Calu3 (cell line): Measurements from ENCODE around the gene EPHA10. TPM values are rescaled to one million over a fixed set of nuclear protein-coding genes. Genes with fewer than 3 reads are reported as not detected.
A peak's percentile ranks its signal among the peaks of the same experiment; 100 is the strongest.
"Not testable (repeated sequence)": the region's sequence is repeated elsewhere in the genome, so short reads cannot be mapped to it uniquely, and the experiment has no call there.

Experiments
- BruUV-seq: library from RNA; stranded (reverse); fragments of 400-500 nt; replicated peaks from 2 replicates; lab custom pipeline; 2021; lab: Mats Ljungman, UMichigan
- CTCF ChIA-PET: fragments of 300-600 bp; sonication (Branson Sonifier 250); formaldehyde crosslinking; loops from one replicate; lab custom pipeline; 2022; ENCODE audit warnings: antibody characterized with exemption; lab: Charles Lee
- DNase-seq: peaks from one replicate; pipeline ENCODE4 v3.0.0; 2022
- H3K27ac Mint-ChIP-seq: one replicate; pipeline ENCODE4 v1.8.0; 2022; ENCODE audit warnings: mixed read lengths; ENCODE audit not compliant: unreplicated experiment
- H3K27me3 Mint-ChIP-seq: one replicate; pipeline ENCODE4 v1.8.0; 2022; ENCODE audit warnings: mixed read lengths; ENCODE audit not compliant: unreplicated experiment
- H3K36me3 Mint-ChIP-seq: one replicate; pipeline ENCODE4 v1.8.0; 2022; ENCODE audit warnings: mild to moderate bottlenecking, moderate library complexity, mixed read lengths; ENCODE audit not compliant: insufficient read depth, unreplicated experiment
- H3K4me1 Mint-ChIP-seq: one replicate; pipeline ENCODE4 v1.8.0; 2022; ENCODE audit warnings: mild to moderate bottlenecking, low read depth, mixed read lengths; ENCODE audit not compliant: unreplicated experiment
- H3K4me3 Mint-ChIP-seq: one replicate; pipeline ENCODE4 v1.8.0; 2022; ENCODE audit warnings: mild to moderate bottlenecking, low read depth, moderate library complexity, mixed read lengths; ENCODE audit not compliant: unreplicated experiment
- H3K9me3 Mint-ChIP-seq: one replicate; pipeline ENCODE4 v1.8.0; 2022; ENCODE audit warnings: low read depth, mixed read lengths; ENCODE audit not compliant: unreplicated experiment
- intact Hi-C: fragments of 100-400 bp; cut with micrococcal nuclease; formaldehyde crosslinking; loops from one replicate; pipeline ENCODE4 v1.10.0; 2022; ENCODE audit not compliant: unreplicated experiment
- total RNA-seq: library from RNA; stranded (reverse); gene quantifications from 2 replicates; pipeline ENCODE4 v1.2.3, GENCODE V29; 2022
- TF ChIP-seq, protein P1 (sequence below): fragments of 200-600 bp; IDR thresholded peaks from one replicate; pipeline ENCODE4 v1.8.0; 2022; ENCODE audit warnings: antibody characterized with exemption; ENCODE audit not compliant: unreplicated experiment

Gene EPHA10
- total RNA-seq, 1 experiment from 2014 or later: 7.8 TPM

DNA sequence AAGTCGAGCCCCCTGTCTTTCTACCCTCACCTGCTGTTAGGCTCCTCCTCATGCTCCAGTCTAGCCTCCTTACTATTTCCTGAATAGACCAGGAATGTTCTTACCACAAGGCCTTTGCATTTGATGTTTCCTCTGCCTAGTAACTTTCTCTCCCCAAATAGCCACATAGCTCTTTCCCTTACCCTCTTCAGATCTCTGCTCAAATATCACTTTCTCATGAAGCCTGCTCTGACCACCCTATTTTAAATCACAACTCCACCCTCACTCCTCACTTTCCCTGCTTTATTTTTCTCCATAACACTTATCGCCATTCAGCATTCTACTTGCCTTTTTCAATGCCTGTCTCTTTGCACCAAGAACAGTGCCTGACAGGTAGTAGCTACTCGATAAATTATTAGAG, 79.2 kb downstream of the EPHA10 start:
- Mint-ChIP-seq H3K4me3 (no peak overlapping the region), H3K27ac (no peak overlapping the region), H3K36me3 (peaks cover 43% of the 10 kb centered on the region), H3K4me1 (peaks cover 19% of the 10 kb centered on the region), H3K9me3 (no peaks in the 10 kb centered on the region), H3K27me3 (no peaks in the 10 kb centered on the region)
- intact Hi-C loops: no loop called here
- DNase-seq: no peak
- CTCF ChIA-PET: no interaction called here
- BruUV-seq: no TSS peak
- TF ChIP-seq, protein P1, sequence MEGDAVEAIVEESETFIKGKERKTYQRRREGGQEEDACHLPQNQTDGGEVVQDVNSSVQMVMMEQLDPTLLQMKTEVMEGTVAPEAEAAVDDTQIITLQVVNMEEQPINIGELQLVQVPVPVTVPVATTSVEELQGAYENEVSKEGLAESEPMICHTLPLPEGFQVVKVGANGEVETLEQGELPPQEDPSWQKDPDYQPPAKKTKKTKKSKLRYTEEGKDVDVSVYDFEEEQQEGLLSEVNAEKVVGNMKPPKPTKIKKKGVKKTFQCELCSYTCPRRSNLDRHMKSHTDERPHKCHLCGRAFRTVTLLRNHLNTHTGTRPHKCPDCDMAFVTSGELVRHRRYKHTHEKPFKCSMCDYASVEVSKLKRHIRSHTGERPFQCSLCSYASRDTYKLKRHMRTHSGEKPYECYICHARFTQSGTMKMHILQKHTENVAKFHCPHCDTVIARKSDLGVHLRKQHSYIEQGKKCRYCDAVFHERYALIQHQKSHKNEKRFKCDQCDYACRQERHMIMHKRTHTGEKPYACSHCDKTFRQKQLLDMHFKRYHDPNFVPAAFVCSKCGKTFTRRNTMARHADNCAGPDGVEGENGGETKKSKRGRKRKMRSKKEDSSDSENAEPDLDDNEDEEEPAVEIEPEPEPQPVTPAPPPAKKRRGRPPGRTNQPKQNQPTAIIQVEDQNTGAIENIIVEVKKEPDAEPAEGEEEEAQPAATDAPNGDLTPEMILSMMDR: no peak

DNA sequence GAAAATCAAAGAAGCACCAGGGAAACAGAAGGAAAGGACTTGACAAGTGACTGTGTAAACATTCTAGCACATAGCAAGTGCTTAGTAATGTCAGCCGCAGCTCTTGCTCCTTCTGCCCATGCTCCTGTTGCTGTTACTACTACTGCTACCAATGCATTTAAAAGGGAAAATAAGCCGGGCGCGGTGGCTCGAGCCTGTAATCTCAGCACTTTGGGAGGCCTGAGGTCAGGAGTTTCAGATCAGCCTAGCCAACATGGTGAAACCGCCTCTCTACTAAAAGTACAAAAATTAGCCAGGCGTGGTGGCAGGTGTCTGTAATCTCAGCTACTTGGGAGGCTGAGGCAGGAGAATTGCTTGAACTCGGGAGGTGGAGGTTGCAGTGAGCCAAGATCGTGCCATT, 80.7 kb downstream of the EPHA10 start:
- not testable (repeated sequence) for H3K27me3 Mint-ChIP-seq, H3K4me3 Mint-ChIP-seq, H3K27ac Mint-ChIP-seq, DNase-seq, H3K9me3 Mint-ChIP-seq, BruUV-seq
- CTCF ChIA-PET: interaction anchor here (1.1 kb wide), 1 partner anchor 197 kb away, joined by 3 read pairs; no protein-coding TSS in a partner anchor
- Mint-ChIP-seq H3K36me3 (peaks cover 27% of the 10 kb centered on the region), H3K4me1 (peaks cover 12% of the 10 kb centered on the region)
- intact Hi-C loops: loop anchor here (5.0 kb wide), 1 partner anchor 227 kb away; no protein-coding TSS in a partner anchor

DNA sequence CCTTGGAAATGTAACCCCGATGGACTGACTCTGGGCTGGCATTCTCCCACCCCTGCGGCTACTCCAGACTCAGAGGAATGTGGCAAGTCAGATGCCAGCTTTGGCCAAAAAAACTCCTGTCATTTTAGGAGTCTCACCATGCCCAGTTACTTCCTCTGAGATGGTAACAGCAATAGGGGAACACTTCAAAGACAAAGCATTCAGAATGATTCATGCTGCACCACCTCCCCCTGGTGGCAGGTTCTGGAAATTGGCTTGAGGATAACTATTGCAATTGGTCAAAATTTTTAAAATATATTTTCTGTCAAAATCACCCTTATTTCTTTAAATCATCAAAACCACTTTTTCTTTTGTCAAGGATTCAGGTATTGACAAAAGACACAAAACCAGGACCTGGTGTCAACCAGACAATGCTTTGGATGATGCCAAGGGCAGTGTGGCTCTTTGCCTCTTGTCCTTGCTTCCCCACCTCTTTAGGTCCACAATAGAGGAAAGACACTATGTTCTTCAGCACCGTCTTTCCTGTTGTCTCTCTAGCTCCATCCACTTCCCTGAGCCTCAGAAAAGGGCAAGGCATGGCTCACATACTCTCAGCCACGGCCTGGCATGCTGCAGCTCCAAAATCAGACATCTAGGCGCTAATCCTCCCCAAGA, 82.5 kb downstream of the EPHA10 start:
- Mint-ChIP-seq H3K27me3 (peaks cover 5% of the 10 kb centered on the region), H3K36me3 (peaks cover 22% of the 10 kb centered on the region), H3K27ac (no peak overlapping the region), H3K4me1 (no peaks in the 10 kb centered on the region), H3K9me3 (no peaks in the 10 kb centered on the region), H3K4me3 (no peak overlapping the region)
- TF ChIP-seq, protein P1: peak; percentile 83
- intact Hi-C loops: loop anchor here (1.0 to 5.0 kb wide), 2 partner anchors 79 to 225 kb away; no protein-coding TSS in a partner anchor
- CTCF ChIA-PET: no interaction called here
- peak; percentile 80 for DNase-seq
- no TSS peak for BruUV-seq

DNA sequence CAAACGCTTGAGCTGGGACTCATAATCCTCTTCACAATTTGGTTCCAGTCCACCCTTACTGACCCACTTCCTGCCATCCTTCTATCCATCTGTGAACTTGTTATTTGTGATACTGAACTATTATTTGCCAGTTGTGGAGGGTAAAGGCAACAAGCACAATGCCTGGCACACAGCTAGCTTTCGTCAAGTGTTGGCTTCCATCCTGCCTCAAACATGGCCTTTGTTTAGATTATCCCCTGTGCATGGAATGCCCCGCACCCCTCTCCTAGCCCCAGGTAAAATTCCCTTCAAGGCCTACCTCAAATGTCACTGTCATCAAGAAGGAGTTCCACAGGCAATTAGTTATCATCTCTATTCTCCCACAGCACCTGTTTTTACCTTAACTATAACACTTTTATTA, 84.0 kb downstream of the EPHA10 start:
- Mint-ChIP-seq H3K27me3 (peaks cover 20% of the 10 kb centered on the region), H3K4me1 (no peaks in the 10 kb centered on the region), H3K9me3 (no peaks in the 10 kb centered on the region), H3K4me3 (no peak overlapping the region), H3K27ac (no peak overlapping the region), H3K36me3 (peaks cover 14% of the 10 kb centered on the region)
- CTCF ChIA-PET: no interaction called here
- DNase-seq: no peak
- BruUV-seq: no TSS peak
- TF ChIP-seq, protein P1: no peak
- intact Hi-C loops: loop anchor here (5.0 kb wide), 1 partner anchor 224 kb away; no protein-coding TSS in a partner anchor

DNA sequence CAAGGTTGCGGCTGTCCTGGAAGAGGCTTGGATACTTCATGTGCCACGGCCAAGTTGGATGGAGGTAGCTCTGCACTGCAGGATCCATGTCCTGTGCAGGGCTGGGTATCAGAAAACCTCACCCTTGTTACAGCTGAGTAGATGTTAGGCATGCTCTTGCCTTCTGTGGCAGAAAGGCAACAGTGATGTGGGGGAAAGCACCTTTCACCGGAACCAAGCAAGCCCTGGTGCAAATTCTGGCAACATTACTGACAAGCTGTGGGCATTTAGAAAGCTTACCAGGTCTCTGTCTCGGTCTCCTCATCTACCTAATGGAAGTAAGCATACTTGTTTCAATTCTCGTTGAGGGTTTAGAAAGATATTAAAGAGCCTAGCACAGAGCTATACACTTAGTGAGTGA, 87.1 kb downstream of the EPHA10 start:
- Mint-ChIP-seq H3K27ac (no peak overlapping the region), H3K4me3 (no peak overlapping the region), H3K27me3 (peaks cover 31% of the 10 kb centered on the region), H3K36me3 (no peaks in the 10 kb centered on the region), H3K9me3 (no peaks in the 10 kb centered on the region), H3K4me1 (no peaks in the 10 kb centered on the region)
- intact Hi-C loops: no loop called here
- CTCF ChIA-PET: interaction anchor here (1.3 to 1.6 kb wide), 2 partner anchors 74 to 124 kb away, joined by 3 to 4 read pairs; partner anchors contain the start of gene SNIP1
- TF ChIP-seq, protein P1: no peak
- no peak for DNase-seq
- no TSS peak for BruUV-seq
